Parathyroid adenoma (tissue), 2 donors: ENCODE measurements around the gene MEN1.

Experiments used
- H2AFZ ChIP-seq: fragments of 300-600 bp; sonication (generic); one replicate; pipeline ENCODE4 v1.7.0; 2017; ENCODE audit warnings: antibody characterized with exemption, mild to moderate bottlenecking
- H3K27ac ChIP-seq: fragments of 300-600 bp; sonication (generic); one replicate; pipeline ENCODE4 v1.7.0; 2017
- H3K27me3 ChIP-seq: fragments of 300-600 bp; sonication (generic); one replicate; pipeline ENCODE4 v1.7.0; 2017; ENCODE audit warnings: low read length; ENCODE audit not compliant: control insufficient read depth, insufficient read depth
- H3K36me3 ChIP-seq: fragments of 300-600 bp; sonication (generic); one replicate; pipeline ENCODE4 v1.7.0; 2017; ENCODE audit warnings: low read length; ENCODE audit not compliant: control insufficient read depth, insufficient read depth
- H3K4me1 ChIP-seq: fragments of 300-600 bp; sonication (generic); one replicate; pipeline ENCODE4 v1.7.0; 2017; ENCODE audit warnings: control low read depth
- H3K4me2 ChIP-seq: fragments of 300-600 bp; sonication (generic); one replicate; pipeline ENCODE4 v1.7.0; 2017; ENCODE audit warnings: low read length
- H3K4me3 ChIP-seq: fragments of 300-600 bp; sonication (generic); one replicate; pipeline ENCODE4 v1.7.0; 2017; ENCODE audit warnings: low read depth, low read length
- H3K79me2 ChIP-seq: fragments of 300-600 bp; sonication (generic); one replicate; pipeline ENCODE4 v1.7.0; 2017; ENCODE audit warnings: control low read depth
- H3K9ac ChIP-seq: fragments of 300-600 bp; sonication (generic); one replicate; pipeline ENCODE4 v1.7.0; 2017; ENCODE audit warnings: mild to moderate bottlenecking
- H3K9me3 ChIP-seq: fragments of 300-600 bp; sonication (generic); one replicate; pipeline ENCODE4 v1.7.0; 2017; ENCODE audit warnings: low read length; ENCODE audit not compliant: control insufficient read depth
- CTCF ChIP-seq: fragments of 300-600 bp; sonication (generic); IDR thresholded peaks from one replicate; pipeline ENCODE4 v1.7.0; 2017; ENCODE audit warnings: antibody characterized with exemption, mild to moderate bottlenecking
- donor health status: primary hyperparathyroidism.

MEN1 gene

GRCh38 chr11:64793271-64794160 is 16.8 kb downstream of the MEN1 start:
- no peak overlapping the region for H2AFZ ChIP-seq
- no peak for TF ChIP-seq CTCF
- no peak overlapping the region for H3K9ac ChIP-seq
- H3K36me3 ChIP-seq = no peaks in the 10 kb centered on the region
- H3K9me3 ChIP-seq = no peaks in the 10 kb centered on the region
- H3K4me1 ChIP-seq = no peaks in the 10 kb centered on the region
- H3K4me3 ChIP-seq = no peak overlapping the region
- H3K4me2 ChIP-seq = no peak overlapping the region
- no peak overlapping the region for H3K27ac ChIP-seq
- no peaks in the 10 kb centered on the region for H3K27me3 ChIP-seq
- no peaks in the 10 kb centered on the region for H3K79me2 ChIP-seq

GRCh38 chr11:64792482-64792881 is 17.9 kb downstream of the MEN1 start:
- H3K9me3 ChIP-seq = no peaks in the 10 kb centered on the region
- H3K27me3 ChIP-seq = no peaks in the 10 kb centered on the region
- H3K4me1 ChIP-seq = no peaks in the 10 kb centered on the region
- H3K4me2 ChIP-seq = no peak overlapping the region
- H3K27ac ChIP-seq = no peak overlapping the region
- no peak overlapping the region for H3K9ac ChIP-seq
- no peak for TF ChIP-seq CTCF
- H3K36me3 ChIP-seq = no peaks in the 10 kb centered on the region
- H3K79me2 ChIP-seq = no peaks in the 10 kb centered on the region
- H3K4me3 ChIP-seq = no peak overlapping the region
- H2AFZ ChIP-seq = no peak overlapping the region

GRCh38 chr11:64791781-64792291 is 18.5 kb downstream of the MEN1 start:
- H3K9me3 ChIP-seq = no peaks in the 10 kb centered on the region
- H3K36me3 ChIP-seq = no peaks in the 10 kb centered on the region
- H3K27me3 ChIP-seq = no peaks in the 10 kb centered on the region
- no peak overlapping the region for H3K4me2 ChIP-seq
- no peak for TF ChIP-seq CTCF
- no peak overlapping the region for H3K9ac ChIP-seq
- H3K4me1 ChIP-seq = no peaks in the 10 kb centered on the region
- no peak overlapping the region for H3K27ac ChIP-seq
- H3K4me3 ChIP-seq = no peak overlapping the region
- no peak overlapping the region for H2AFZ ChIP-seq
- H3K79me2 ChIP-seq = no peaks in the 10 kb centered on the region

- Histone ChIP-seq H3K79me2 (no peaks in the 10 kb centered on the region), H3K4me1 (no peaks in the 10 kb centered on the region), H3K27me3 (no peaks in the 10 kb centered on the region), H2AFZ (no peak overlapping the region), H3K27ac (no peak overlapping the region), H3K9me3 (no peaks in the 10 kb centered on the region), H3K36me3 (no peaks in the 10 kb centered on the region), H3K4me2 (no peak overlapping the region), H3K4me3 (no peak overlapping the region), H3K9ac (no peak overlapping the region)
- no peak for TF ChIP-seq CTCF
These were observed 19.9 kb downstream of the MEN1 start for GRCh38 chr11:64790205-64791095.
